ENCODE data around the gene TOMM40L.

DNA sequence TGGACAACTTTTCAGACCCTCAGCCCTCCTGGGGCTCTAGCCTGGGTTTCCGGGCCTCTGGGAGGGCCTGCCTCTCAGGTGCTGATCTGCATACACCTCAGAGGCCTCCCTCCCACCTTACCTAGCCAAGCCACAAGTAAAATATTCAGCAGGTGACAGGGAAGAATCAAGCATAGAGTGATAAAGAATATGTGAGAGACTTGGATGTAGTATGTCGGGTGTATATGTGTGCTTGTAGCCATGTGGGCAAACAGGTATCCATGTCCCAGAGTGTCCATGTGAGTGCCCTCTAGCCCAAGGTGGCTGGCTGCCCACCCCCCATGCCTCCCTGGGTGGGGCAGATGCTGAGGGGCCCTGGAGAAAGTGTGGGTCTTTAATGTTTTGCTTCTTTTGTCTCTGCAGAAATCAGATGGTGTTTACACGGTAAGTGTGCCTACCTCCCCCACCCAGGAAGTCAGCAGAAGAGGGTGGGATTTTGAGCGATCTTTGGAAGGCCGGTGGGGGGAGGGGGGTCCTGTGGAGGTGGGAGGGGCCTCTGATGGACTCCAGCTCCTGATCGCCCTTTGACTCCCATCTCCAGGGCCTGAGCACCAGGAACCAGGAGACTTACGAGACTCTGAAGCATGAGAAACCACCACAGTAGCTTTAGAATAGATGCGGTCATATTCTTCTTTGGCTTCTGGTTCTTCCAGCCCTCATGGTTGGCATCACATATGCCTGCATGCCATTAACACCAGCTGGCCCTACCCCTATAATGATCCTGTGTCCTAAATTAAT is 7.4 kb upstream of the TOMM40L start:
- TF ChIP-seq POLR2AphosphoS5 (IDR thresholded peaks at IDR 0.05), result no peak
- TF ChIP-seq, protein P1, sequence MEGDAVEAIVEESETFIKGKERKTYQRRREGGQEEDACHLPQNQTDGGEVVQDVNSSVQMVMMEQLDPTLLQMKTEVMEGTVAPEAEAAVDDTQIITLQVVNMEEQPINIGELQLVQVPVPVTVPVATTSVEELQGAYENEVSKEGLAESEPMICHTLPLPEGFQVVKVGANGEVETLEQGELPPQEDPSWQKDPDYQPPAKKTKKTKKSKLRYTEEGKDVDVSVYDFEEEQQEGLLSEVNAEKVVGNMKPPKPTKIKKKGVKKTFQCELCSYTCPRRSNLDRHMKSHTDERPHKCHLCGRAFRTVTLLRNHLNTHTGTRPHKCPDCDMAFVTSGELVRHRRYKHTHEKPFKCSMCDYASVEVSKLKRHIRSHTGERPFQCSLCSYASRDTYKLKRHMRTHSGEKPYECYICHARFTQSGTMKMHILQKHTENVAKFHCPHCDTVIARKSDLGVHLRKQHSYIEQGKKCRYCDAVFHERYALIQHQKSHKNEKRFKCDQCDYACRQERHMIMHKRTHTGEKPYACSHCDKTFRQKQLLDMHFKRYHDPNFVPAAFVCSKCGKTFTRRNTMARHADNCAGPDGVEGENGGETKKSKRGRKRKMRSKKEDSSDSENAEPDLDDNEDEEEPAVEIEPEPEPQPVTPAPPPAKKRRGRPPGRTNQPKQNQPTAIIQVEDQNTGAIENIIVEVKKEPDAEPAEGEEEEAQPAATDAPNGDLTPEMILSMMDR (IDR thresholded peaks at IDR 0.05), result no peak
- TF ChIP-seq POLR2A (IDR thresholded peaks at IDR 0.05), result no peak

Measured in gastroesophageal sphincter (tissue), 3 donors.